WTC11 (cell line): ENCODE data around the gene ZNF423. TPM values are rescaled to one million over a fixed set of nuclear protein-coding genes. Genes with fewer than 3 reads are reported as not detected.

Source experiments
- ATAC-seq: fragments of 200-7000 bp; cut with Tn5 transposase; 2 replicates; pipeline ENCODE4 v1.10.0; 2021; ENCODE audit warnings: mild to moderate bottlenecking, moderate library complexity
- CTCF ChIA-PET: fragments of 300-600 bp; sonication (Branson Sonifier 250); formaldehyde crosslinking; loops from one replicate; lab custom pipeline; 2021; ENCODE audit warnings: antibody characterized with exemption; lab: Charles Lee
- POLR2A ChIA-PET: fragments of 350-600 bp; sonication (Branson Sonifier 250); formaldehyde crosslinking; loops from one replicate; lab custom pipeline; 2021; ENCODE audit warnings: antibody characterized with exemption; lab: Charles Lee
- DNase-seq: peaks from one replicate; pipeline ENCODE4 v3.0.0; 2021; ENCODE audit warnings: low spot score
- H3K27ac Mint-ChIP-seq: 2 replicates; pipeline ENCODE4 v1.8.0; 2021; ENCODE audit warnings: mixed read lengths
- H3K27me3 Mint-ChIP-seq: 2 replicates; pipeline ENCODE4 v1.8.0; 2021; ENCODE audit warnings: low read depth, mild to moderate bottlenecking, moderate library complexity, mixed read lengths
- H3K36me3 Mint-ChIP-seq: 2 replicates; pipeline ENCODE4 v1.8.0; 2021; ENCODE audit warnings: mixed read lengths
- H3K4me1 Mint-ChIP-seq: 2 replicates; pipeline ENCODE4 v1.8.0; 2022; ENCODE audit warnings: mixed read lengths
- H3K4me3 Mint-ChIP-seq: 2 replicates; pipeline ENCODE4 v1.8.0; 2021; ENCODE audit warnings: mild to moderate bottlenecking, moderate library complexity, mixed read lengths
- H3K9me3 Mint-ChIP-seq: 2 replicates; pipeline ENCODE4 v1.8.0; 2021; ENCODE audit warnings: mixed read lengths
- FOXK1 ChIP-seq: sonication (generic); formaldehyde crosslinking; IDR thresholded peaks from 2 replicates; pipeline ENCODE4 v1.8.0; 2022; ENCODE audit warnings: mild to moderate bottlenecking, moderate library complexity, missing genetic modification reagents
- MXD4 ChIP-seq: fragments of 250-450 bp; sonication (Bioruptor Pico); IDR thresholded peaks from 2 replicates; pipeline ENCODE4 v1.8.0; 2021; ENCODE audit warnings: mild to moderate bottlenecking, moderate library complexity, borderline replicate concordance
- RORB ChIP-seq: fragments of 250-450 bp; sonication (Bioruptor Pico); IDR thresholded peaks from 2 replicates; pipeline ENCODE4 v1.9.0; 2021; ENCODE audit warnings: mild to moderate bottlenecking
- SMAD3 ChIP-seq: sonication (generic); formaldehyde crosslinking; IDR thresholded peaks from 2 replicates; pipeline ENCODE4 v1.8.0; 2022; ENCODE audit warnings: missing genetic modification reagents, mild to moderate bottlenecking, borderline replicate concordance
- SOX15 ChIP-seq: fragments of 250-450 bp; sonication (Bioruptor Pico); IDR thresholded peaks from 2 replicates; pipeline ENCODE4 v1.9.0; 2021; ENCODE audit warnings: mild to moderate bottlenecking
- SP1 ChIP-seq: sonication (generic); formaldehyde crosslinking; conservative IDR thresholded peaks from 2 replicates; pipeline ENCODE4 v1.8.1; 2022; ENCODE audit warnings: missing genetic modification reagents
- total RNA-seq: library from RNA; stranded (reverse); gene quantifications from 3 replicates; pipeline ENCODE4 v1.2.3, GENCODE V29; 2021
- TF ChIP-seq, protein P1 (sequence below): sonication (generic); formaldehyde crosslinking; IDR thresholded peaks from 2 replicates; pipeline ENCODE4 v1.8.0; 2023; ENCODE audit warnings: missing genetic modification reagents, mild to moderate bottlenecking, borderline replicate concordance
- TF ChIP-seq, protein P2 (sequence below): sonication (generic); formaldehyde crosslinking; IDR thresholded peaks from 2 replicates; pipeline ENCODE4 v1.8.1; 2022; ENCODE audit warnings: missing genetic modification reagents, borderline replicate concordance
- TF ChIP-seq, protein P3 (sequence below): sonication (generic); formaldehyde crosslinking; IDR thresholded peaks from 2 replicates; pipeline ENCODE4 v1.8.1; 2023; ENCODE audit warnings: mild to moderate bottlenecking, missing genetic modification reagents, moderate library complexity
- TF ChIP-seq, protein P4 (sequence below): fragments of 250-450 bp; sonication (Bioruptor Pico); IDR thresholded peaks from 2 replicates; pipeline ENCODE4 v1.9.0; 2021; ENCODE audit warnings: mild to moderate bottlenecking, borderline replicate concordance
- TF ChIP-seq, protein P5 (sequence below): sonication (generic); formaldehyde crosslinking; IDR thresholded peaks from 2 replicates; pipeline ENCODE4 v1.8.0; 2023; ENCODE audit warnings: missing genetic modification reagents
- TF ChIP-seq, protein P6 (sequence below): fragments of 250-450 bp; sonication (Bioruptor Pico); IDR thresholded peaks from 2 replicates; pipeline ENCODE4 v1.9.0; 2021; ENCODE audit warnings: moderate library complexity, mild to moderate bottlenecking, inconsistent platforms, borderline replicate concordance

ZNF423 gene
- total RNA-seq, 1 experiment from 2014 or later, result 38.8 TPM

DNA sequence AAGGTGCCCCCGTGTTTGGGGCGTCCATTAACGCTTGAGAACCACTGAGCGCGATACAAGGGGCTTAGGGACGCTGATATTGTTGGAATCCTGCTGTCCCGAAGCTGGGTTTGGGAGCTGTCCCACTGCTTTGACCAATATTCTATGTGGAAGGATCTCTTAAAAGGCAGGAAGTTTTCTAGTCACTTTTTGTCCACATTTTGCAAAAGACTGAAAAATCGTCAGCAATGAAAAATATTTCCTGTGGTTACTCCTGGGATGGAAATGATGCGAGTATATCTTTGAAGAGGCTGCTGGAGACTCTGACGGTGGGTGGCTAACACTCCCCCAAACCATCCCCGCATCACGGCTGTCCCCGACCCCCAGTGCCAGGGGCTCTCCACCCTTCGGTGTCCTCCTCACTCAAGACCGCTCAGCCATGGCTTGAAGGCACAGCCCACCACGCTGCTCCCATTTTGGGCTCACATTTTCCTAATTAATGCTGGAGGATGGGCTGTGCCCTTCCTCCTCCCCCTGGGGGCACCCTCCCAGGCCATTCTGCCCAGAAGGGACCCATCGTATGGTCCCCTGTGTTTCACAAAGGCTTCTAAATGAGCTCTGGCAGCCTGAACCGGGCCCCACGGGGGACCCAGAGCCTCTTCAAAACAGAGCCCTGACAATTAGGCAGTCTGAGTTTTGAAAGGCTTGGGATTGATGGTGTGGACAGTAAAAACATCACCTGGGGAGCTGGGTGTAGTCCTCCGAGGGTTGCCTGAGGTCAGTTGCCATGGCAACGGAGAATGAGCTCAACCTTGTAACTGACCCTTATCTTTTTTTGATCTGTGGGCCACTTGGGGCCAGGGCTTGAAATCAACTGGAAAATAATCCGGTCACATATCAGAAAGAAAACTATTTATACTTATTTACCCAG lies 323.7 kb downstream of the ZNF423 start (continued):
- TF ChIP-seq, protein P1, sequence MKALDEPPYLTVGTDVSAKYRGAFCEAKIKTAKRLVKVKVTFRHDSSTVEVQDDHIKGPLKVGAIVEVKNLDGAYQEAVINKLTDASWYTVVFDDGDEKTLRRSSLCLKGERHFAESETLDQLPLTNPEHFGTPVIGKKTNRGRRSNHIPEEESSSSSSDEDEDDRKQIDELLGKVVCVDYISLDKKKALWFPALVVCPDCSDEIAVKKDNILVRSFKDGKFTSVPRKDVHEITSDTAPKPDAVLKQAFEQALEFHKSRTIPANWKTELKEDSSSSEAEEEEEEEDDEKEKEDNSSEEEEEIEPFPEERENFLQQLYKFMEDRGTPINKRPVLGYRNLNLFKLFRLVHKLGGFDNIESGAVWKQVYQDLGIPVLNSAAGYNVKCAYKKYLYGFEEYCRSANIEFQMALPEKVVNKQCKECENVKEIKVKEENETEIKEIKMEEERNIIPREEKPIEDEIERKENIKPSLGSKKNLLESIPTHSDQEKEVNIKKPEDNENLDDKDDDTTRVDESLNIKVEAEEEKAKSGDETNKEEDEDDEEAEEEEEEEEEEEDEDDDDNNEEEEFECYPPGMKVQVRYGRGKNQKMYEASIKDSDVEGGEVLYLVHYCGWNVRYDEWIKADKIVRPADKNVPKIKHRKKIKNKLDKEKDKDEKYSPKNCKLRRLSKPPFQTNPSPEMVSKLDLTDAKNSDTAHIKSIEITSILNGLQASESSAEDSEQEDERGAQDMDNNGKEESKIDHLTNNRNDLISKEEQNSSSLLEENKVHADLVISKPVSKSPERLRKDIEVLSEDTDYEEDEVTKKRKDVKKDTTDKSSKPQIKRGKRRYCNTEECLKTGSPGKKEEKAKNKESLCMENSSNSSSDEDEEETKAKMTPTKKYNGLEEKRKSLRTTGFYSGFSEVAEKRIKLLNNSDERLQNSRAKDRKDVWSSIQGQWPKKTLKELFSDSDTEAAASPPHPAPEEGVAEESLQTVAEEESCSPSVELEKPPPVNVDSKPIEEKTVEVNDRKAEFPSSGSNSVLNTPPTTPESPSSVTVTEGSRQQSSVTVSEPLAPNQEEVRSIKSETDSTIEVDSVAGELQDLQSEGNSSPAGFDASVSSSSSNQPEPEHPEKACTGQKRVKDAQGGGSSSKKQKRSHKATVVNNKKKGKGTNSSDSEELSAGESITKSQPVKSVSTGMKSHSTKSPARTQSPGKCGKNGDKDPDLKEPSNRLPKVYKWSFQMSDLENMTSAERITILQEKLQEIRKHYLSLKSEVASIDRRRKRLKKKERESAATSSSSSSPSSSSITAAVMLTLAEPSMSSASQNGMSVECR, result no peak
- no peak for TF ChIP-seq SP1 (CRISPR knock-in tag)
- TF ChIP-seq, protein P2, sequence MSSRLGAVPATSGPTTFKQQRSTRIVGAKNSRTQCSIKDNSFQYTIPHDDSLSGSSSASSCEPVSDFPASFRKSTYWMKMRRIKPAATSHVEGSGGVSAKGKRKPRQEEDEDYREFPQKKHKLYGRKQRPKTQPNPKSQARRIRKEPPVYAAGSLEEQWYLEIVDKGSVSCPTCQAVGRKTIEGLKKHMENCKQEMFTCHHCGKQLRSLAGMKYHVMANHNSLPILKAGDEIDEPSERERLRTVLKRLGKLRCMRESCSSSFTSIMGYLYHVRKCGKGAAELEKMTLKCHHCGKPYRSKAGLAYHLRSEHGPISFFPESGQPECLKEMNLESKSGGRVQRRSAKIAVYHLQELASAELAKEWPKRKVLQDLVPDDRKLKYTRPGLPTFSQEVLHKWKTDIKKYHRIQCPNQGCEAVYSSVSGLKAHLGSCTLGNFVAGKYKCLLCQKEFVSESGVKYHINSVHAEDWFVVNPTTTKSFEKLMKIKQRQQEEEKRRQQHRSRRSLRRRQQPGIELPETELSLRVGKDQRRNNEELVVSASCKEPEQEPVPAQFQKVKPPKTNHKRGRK (CRISPR knock-in tag), result no peak

DNA sequence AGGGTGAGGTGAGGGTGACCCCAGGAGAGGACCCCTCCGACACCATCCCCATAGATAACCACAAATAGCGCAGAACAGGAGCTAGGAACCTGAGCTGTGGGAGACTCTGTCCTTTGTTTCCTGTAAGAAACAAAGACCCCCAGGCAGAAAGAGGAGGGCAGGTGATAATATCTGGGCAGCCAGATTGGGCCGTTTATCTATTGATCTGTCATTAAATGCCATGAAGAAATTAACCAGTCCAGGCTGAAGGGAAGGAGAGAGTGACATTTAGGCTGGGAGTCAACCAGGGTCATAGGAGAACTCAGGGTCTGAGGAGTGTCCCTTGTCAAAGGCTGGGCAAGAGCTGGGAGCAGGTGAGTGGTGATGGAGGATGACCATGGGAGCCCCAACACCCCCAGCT lies 324.5 kb downstream of the ZNF423 start:
- Mint-ChIP-seq H3K27me3 (no peaks in the 10 kb centered on the region), H3K4me3 (no peak overlapping the region), H3K4me1 (peaks cover 54% of the 10 kb centered on the region), H3K27ac (no peak overlapping the region; the same call in 1 of the 2 replicates), H3K36me3 (no peaks in the 10 kb centered on the region), H3K9me3 (no peaks in the 10 kb centered on the region)
- TF ChIP-seq FOXK1 (CRISPR knock-in tag) (no peak), RORB (no peak), MXD4 (CRISPR knock-in tag) (no peak), SMAD3 (CRISPR knock-in tag) (no peak), SOX15 (no peak)
- TF ChIP-seq, protein P3, sequence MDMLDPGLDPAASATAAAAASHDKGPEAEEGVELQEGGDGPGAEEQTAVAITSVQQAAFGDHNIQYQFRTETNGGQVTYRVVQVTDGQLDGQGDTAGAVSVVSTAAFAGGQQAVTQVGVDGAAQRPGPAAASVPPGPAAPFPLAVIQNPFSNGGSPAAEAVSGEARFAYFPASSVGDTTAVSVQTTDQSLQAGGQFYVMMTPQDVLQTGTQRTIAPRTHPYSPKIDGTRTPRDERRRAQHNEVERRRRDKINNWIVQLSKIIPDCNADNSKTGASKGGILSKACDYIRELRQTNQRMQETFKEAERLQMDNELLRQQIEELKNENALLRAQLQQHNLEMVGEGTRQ (CRISPR knock-in tag), result no peak
- TF ChIP-seq, protein P4, sequence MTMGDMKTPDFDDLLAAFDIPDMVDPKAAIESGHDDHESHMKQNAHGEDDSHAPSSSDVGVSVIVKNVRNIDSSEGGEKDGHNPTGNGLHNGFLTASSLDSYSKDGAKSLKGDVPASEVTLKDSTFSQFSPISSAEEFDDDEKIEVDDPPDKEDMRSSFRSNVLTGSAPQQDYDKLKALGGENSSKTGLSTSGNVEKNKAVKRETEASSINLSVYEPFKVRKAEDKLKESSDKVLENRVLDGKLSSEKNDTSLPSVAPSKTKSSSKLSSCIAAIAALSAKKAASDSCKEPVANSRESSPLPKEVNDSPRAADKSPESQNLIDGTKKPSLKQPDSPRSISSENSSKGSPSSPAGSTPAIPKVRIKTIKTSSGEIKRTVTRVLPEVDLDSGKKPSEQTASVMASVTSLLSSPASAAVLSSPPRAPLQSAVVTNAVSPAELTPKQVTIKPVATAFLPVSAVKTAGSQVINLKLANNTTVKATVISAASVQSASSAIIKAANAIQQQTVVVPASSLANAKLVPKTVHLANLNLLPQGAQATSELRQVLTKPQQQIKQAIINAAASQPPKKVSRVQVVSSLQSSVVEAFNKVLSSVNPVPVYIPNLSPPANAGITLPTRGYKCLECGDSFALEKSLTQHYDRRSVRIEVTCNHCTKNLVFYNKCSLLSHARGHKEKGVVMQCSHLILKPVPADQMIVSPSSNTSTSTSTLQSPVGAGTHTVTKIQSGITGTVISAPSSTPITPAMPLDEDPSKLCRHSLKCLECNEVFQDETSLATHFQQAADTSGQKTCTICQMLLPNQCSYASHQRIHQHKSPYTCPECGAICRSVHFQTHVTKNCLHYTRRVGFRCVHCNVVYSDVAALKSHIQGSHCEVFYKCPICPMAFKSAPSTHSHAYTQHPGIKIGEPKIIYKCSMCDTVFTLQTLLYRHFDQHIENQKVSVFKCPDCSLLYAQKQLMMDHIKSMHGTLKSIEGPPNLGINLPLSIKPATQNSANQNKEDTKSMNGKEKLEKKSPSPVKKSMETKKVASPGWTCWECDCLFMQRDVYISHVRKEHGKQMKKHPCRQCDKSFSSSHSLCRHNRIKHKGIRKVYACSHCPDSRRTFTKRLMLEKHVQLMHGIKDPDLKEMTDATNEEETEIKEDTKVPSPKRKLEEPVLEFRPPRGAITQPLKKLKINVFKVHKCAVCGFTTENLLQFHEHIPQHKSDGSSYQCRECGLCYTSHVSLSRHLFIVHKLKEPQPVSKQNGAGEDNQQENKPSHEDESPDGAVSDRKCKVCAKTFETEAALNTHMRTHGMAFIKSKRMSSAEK (CRISPR knock-in tag), result no peak
- TF ChIP-seq, protein P5, sequence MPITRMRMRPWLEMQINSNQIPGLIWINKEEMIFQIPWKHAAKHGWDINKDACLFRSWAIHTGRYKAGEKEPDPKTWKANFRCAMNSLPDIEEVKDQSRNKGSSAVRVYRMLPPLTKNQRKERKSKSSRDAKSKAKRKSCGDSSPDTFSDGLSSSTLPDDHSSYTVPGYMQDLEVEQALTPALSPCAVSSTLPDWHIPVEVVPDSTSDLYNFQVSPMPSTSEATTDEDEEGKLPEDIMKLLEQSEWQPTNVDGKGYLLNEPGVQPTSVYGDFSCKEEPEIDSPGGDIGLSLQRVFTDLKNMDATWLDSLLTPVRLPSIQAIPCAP (CRISPR knock-in tag), result no peak
- TF ChIP-seq, protein P2 (CRISPR knock-in tag), result no peak
- TF ChIP-seq, protein P6, sequence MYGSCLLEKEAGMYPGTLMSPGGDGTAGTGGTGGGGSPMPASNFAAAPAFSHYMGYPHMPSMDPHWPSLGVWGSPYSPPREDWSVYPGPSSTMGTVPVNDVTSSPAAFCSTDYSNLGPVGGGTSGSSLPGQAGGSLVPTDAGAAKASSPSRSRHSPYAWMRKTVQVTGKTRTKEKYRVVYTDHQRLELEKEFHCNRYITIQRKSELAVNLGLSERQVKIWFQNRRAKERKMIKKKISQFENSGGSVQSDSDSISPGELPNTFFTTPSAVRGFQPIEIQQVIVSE (CRISPR knock-in tag), result no peak
- no peak for DNase-seq
- no peak for ATAC-seq
- CTCF ChIA-PET, result interaction anchor here (0.6 to 1.4 kb wide), 2 partner anchors 66 to 840 kb away, joined by 3 read pairs; no protein-coding TSS in a partner anchor
- POLR2A ChIA-PET, result no interaction called here
